Stomach (tissue), 4 donors: ENCODE measurements around the gene ABTB2.

Source experiments
- CTCF ChIP-seq, 7 experiments: fragments of 450-650 bp in 4 of 7; fragments of 200-600 bp in 3 of 7; sonication (generic) in 3 of 7; IDR thresholded peaks; one replicate each; pipeline ENCODE4 v1.5.1; 2016 to 2019; ENCODE audit warnings: antibody characterized with exemption in 7 of 7, control low read depth in 2 of 7, mild to moderate bottlenecking in 1 of 7
- POLR2AphosphoS5 ChIP-seq, 3 donors: sonication (generic); formaldehyde crosslinking; IDR thresholded peaks; one replicate each; pipeline ENCODE4 v1.6.1; 2016; ENCODE audit warnings: antibody characterized with exemption in 3 of 3

GRCh38 chr11:34185926-34186841 is 171.6 kb downstream of the ABTB2 start:
- TF ChIP-seq CTCF (IDR thresholded peaks at IDR 0.05) = no peak
- no peak for TF ChIP-seq POLR2AphosphoS5 (IDR thresholded peaks at IDR 0.05)
